ENCODE data around the gene ARL6IP4. TPM values are rescaled to one million over a fixed set of nuclear protein-coding genes. Genes with fewer than 3 reads are reported as not detected.

ARL6IP4 gene
- total and polyA plus RNA-seq, 10 of the 15 experiments (the other 5 are each of a cell fraction or from before 2014, with no cell fraction given), result 2.5 to 320 (median 188) TPM

GRCh38 chr12:122980183-122981035 lies at the start of gene ARL6IP4 (continued):
- no peak for TF ChIP-seq USF2 (IDR thresholded peaks at IDR 0.05; ENCODE audit: borderline replicate concordance, low read depth, low read length)
- no peak for TF ChIP-seq ETV6 (conservative IDR thresholded peaks at IDR 0.05 in 1 of 2, IDR thresholded peaks at IDR 0.05 in 1 of 2; ENCODE audit: borderline replicate concordance in 1 of 2, low read depth in 1 of 2)
- no peak for TF ChIP-seq EP300 (IDR thresholded peaks at IDR 0.05; ENCODE audit: borderline replicate concordance in 1 of 2, control insufficient read depth in 1 of 2, low read depth in 2 of 2, low read length in 2 of 2)
- TF ChIP-seq YBX1 (IDR thresholded peaks at IDR 0.05), result no peak
- TF ChIP-seq RAD21 (IDR thresholded peaks at IDR 0.05; ENCODE audit: insufficient read depth, low read depth, low read length), result no peak
- no peak for TF ChIP-seq EZH2 (IDR thresholded peaks at IDR 0.05; ENCODE audit: borderline replicate concordance, control insufficient read depth, low read depth, low read length)
- TF ChIP-seq STAT1 (conservative IDR thresholded peaks at IDR 0.05), result no peak; the same call in 1 of the 2 replicates
- no peak for TF ChIP-seq TBL1XR1 (IDR thresholded peaks at IDR 0.05; ENCODE audit: low read depth, low read length)
- TF ChIP-seq HCFC1 (IDR thresholded peaks at IDR 0.05; ENCODE audit: low read length), result peak; percentile 78
- no peak for TF ChIP-seq NR2C2 (IDR thresholded peaks at IDR 0.05; ENCODE audit: borderline replicate concordance, control insufficient read depth, insufficient read length, low read depth)
- TF ChIP-seq HDGF (IDR thresholded peaks at IDR 0.05), result peak; percentile 36; the same call in 1 of the 2 replicates
- TF ChIP-seq ZNF207 (IDR thresholded peaks at IDR 0.05; ENCODE audit: borderline replicate concordance), result peak; percentile 50; the same call in 1 of the 2 replicates
- TF ChIP-seq ZBTB11 (CRISPR knock-in tag; IDR thresholded peaks at IDR 0.05), result peak; percentile 91
- TF ChIP-seq FOXM1 (IDR thresholded peaks at IDR 0.05; ENCODE audit: low read depth, low read length), result no peak
- TF ChIP-seq EGR1 (IDR thresholded peaks at IDR 0.05; ENCODE audit: borderline replicate concordance in 1 of 2, low read depth in 2 of 2, low read length in 2 of 2), result peak in 1 of 2 experiments; percentile 69; a peak in 1 of 3 replicates
- no peak for TF ChIP-seq PKNOX1 (IDR thresholded peaks at IDR 0.05)
- no peak for TF ChIP-seq REST (IDR thresholded peaks at IDR 0.05; ENCODE audit: low read depth, low read length)
- no peak for TF ChIP-seq ZZZ3 (IDR thresholded peaks at IDR 0.05; ENCODE audit: control insufficient read depth, insufficient read length, low read depth)
- peak; percentile 29; the same call in 1 of the 2 replicates for TF ChIP-seq NRF1 (conservative IDR thresholded peaks at IDR 0.05; ENCODE audit: low read depth, low read length)

Measured in GM12878 (cell line).